ENCODE measurements around the gene ERBB4.

ERBB4 gene

DNA sequence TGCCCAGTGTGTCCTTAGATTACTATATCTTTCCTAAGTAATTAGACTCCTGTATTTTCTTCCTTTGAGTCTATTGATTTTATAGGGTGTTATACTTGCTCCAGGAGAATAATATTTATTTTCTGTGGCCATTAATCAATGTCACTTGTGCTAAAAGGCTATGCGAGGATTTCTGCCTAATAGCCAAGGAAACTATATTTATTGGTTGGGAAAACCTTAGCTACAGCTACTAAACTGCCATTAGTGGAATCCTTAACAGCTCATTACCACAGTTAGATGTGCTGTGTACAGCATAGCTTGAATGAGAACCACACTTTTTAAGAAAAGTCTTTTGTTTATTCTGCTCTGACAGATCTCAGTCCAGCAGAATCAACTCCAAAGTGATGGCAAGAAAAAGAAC is 537.3 kb downstream of the ERBB4 start:
- Histone ChIP-seq H3K9me3 (replicated peaks; ENCODE audit: insufficient read depth, low read length) (no peaks in the 10 kb centered on the region), H3F3A (ENCODE audit: insufficient read depth, low read length) (no peaks in the 10 kb centered on the region), H3K9me2 (replicated peaks; ENCODE audit: insufficient read depth, low read length) (no peaks in the 10 kb centered on the region), H4K20me1 (ENCODE audit: insufficient read depth, low read length) (no peaks in the 10 kb centered on the region), H2AFZ (ENCODE audit: low read length) (no peak overlapping the region), H3K4me1 (ENCODE audit: low read length) (peaks cover 15% of the 10 kb centered on the region), H3K36me3 (replicated peaks; ENCODE audit: insufficient read depth, low read length) (no peaks in the 10 kb centered on the region), H3K4me2 (ENCODE audit: low read depth, low read length) (no peak overlapping the region), H3K79me2 (ENCODE audit: low read length) (no peaks in the 10 kb centered on the region), H3K9ac (ENCODE audit: low read length) (no peak overlapping the region), H3K4me3 (ENCODE audit: low read length) (no peak overlapping the region), H3K27ac (ENCODE audit: low read length) (no peak overlapping the region), H3K27me3 (replicated peaks; ENCODE audit: insufficient read depth, low read length) (no peaks in the 10 kb centered on the region)
- TF ChIP-seq EZH2 (optimal IDR thresholded peaks at IDR 0.05; ENCODE audit: low read depth, low read length): no peak
- no peak for TF ChIP-seq CTCF (IDR thresholded peaks at IDR 0.05; ENCODE audit: low read length)
- TF ChIP-seq EZH2phosphoT487 (IDR thresholded peaks at IDR 0.05; ENCODE audit: low read length): no peak
- DNase-seq: no peak

DNA sequence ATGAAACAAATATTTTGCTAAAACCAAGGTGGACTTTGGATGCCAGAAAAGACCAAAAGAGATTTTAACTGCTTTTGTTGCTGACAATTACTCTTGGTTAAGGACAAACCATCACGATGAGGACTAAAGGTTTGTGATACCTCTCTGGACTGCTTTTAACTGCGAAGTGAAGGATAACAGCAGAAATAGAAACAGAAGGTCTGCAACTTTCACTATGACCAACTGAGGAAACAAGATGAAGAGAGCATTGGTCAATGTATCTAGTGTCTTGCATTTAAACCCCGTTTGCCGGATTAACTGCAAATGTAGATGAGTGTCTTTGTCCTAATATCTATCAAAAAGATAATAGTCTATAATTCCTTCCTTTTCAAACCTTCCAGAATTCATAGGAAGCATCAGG is 541.7 kb downstream of the ERBB4 start:
- no peaks in the 10 kb centered on the region for H4K20me1 ChIP-seq (ENCODE audit: insufficient read depth, low read length)
- H3K27ac ChIP-seq (ENCODE audit: low read length): no peak overlapping the region
- no peaks in the 10 kb centered on the region for H3K9me3 ChIP-seq (replicated peaks; ENCODE audit: insufficient read depth, low read length)
- no peaks in the 10 kb centered on the region for H3K36me3 ChIP-seq (replicated peaks; ENCODE audit: insufficient read depth, low read length)
- no peak overlapping the region for H3K4me2 ChIP-seq (ENCODE audit: low read depth, low read length)
- H3K9me2 ChIP-seq (replicated peaks; ENCODE audit: insufficient read depth, low read length): no peaks in the 10 kb centered on the region
- no peak for DNase-seq
- no peak overlapping the region for H3K9ac ChIP-seq (ENCODE audit: low read length)
- no peaks in the 10 kb centered on the region for H3F3A ChIP-seq (ENCODE audit: insufficient read depth, low read length)
- no peak overlapping the region for H2AFZ ChIP-seq (ENCODE audit: low read length)
- no peak for TF ChIP-seq EZH2phosphoT487 (IDR thresholded peaks at IDR 0.05; ENCODE audit: low read length)
- TF ChIP-seq EZH2 (optimal IDR thresholded peaks at IDR 0.05; ENCODE audit: low read depth, low read length): no peak
- no peak for TF ChIP-seq CTCF (IDR thresholded peaks at IDR 0.05; ENCODE audit: low read length)
- H3K79me2 ChIP-seq (ENCODE audit: low read length): no peaks in the 10 kb centered on the region
- no peak overlapping the region for H3K4me3 ChIP-seq (ENCODE audit: low read length)
- no peaks in the 10 kb centered on the region for H3K27me3 ChIP-seq (replicated peaks; ENCODE audit: insufficient read depth, low read length)
- peaks cover 6% of the 10 kb centered on the region for H3K4me1 ChIP-seq (ENCODE audit: low read length)

DNA sequence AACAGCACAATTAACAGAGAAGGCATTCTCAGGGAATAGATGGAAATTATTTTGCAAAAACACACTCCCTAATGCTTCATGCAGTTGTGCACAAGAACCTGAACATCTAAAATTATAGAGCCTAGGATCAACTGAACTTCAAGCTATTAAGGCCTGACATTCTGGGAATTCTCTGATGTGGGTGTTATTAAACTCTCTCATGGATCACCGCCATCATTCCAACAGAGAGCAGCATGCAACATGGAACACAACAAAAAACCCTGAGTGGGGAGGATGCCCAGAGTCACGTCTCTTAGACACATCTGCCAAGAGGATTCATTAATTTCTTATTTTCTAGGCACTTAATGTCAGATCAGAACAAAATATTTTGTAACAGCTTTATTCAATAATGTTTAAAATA is 543.8 kb downstream of the ERBB4 start:
- Histone ChIP-seq H3K79me2 (ENCODE audit: low read length) (no peaks in the 10 kb centered on the region), H3K9ac (ENCODE audit: low read length) (no peak overlapping the region), H3K4me2 (ENCODE audit: low read depth, low read length) (no peak overlapping the region), H3F3A (ENCODE audit: insufficient read depth, low read length) (no peaks in the 10 kb centered on the region), H3K27ac (ENCODE audit: low read length) (no peak overlapping the region), H3K4me3 (ENCODE audit: low read length) (no peak overlapping the region), H2AFZ (ENCODE audit: low read length) (no peak overlapping the region), H3K36me3 (replicated peaks; ENCODE audit: insufficient read depth, low read length) (no peaks in the 10 kb centered on the region), H3K4me1 (ENCODE audit: low read length) (no peaks in the 10 kb centered on the region), H4K20me1 (ENCODE audit: insufficient read depth, low read length) (no peaks in the 10 kb centered on the region), H3K9me2 (replicated peaks; ENCODE audit: insufficient read depth, low read length) (no peaks in the 10 kb centered on the region), H3K9me3 (replicated peaks; ENCODE audit: insufficient read depth, low read length) (no peaks in the 10 kb centered on the region), H3K27me3 (replicated peaks; ENCODE audit: insufficient read depth, low read length) (no peaks in the 10 kb centered on the region)
- DNase-seq: no peak
- no peak for TF ChIP-seq CTCF (IDR thresholded peaks at IDR 0.05; ENCODE audit: low read length)
- TF ChIP-seq EZH2phosphoT487 (IDR thresholded peaks at IDR 0.05; ENCODE audit: low read length): no peak
- no peak for TF ChIP-seq EZH2 (optimal IDR thresholded peaks at IDR 0.05; ENCODE audit: low read depth, low read length)

All from MM.1S (cell line).